NCI-H1417 treated with DMSO at 0.1 percent for 48 hours (cell line): ENCODE results near the gene ARGFX.
"Not testable (repeated sequence)": the region's sequence is repeated elsewhere in the genome, so short reads cannot be mapped to it uniquely, and the experiment has no call there.

Source experiments
- DNase-seq: peaks from one replicate; lab custom pipeline; 2025; lab: John Stamatoyannopoulos, UW

ARGFX gene

GRCh38 chr3:121567649-121568048, at the start of gene ARGFX:
Gene ARGFX, plus strand, starts transcription at chr3:121567949. Its CDS starts 2,765 bp downstream, at chr3:121570714.
- DNase-seq: no peak

GRCh38 chr3:121517953-121518655, 49.6 kb upstream of the ARGFX start:
- no peak for DNase-seq

GRCh38 chr3:121520510-121520909, 47.2 kb upstream of the ARGFX start:
- DNase-seq: no peak

GRCh38 chr3:121529308-121529707, 38.4 kb upstream of the ARGFX start:
- no peak for DNase-seq

GRCh38 chr3:121531269-121531668, 36.5 kb upstream of the ARGFX start:
- no peak for DNase-seq

- no peak for DNase-seq
These were observed 24.8 kb upstream of the ARGFX start for GRCh38 chr3:121542924-121543323.

GRCh38 chr3:121545049-121545573, 22.6 kb upstream of the ARGFX start:
- no peak for DNase-seq

GRCh38 chr3:121545574-121546455, 21.9 kb upstream of the ARGFX start, which contains the start of gene POLQ:
Gene POLQ, minus strand, starts transcription at chr3:121545988. Its CDS starts 111 bp downstream, at chr3:121545877.
- peak; percentile 67 for DNase-seq

- DNase-seq: no peak
These were observed 15.4 kb upstream of the ARGFX start for GRCh38 chr3:121552379-121552778.

GRCh38 chr3:121552797-121553196, 15.0 kb upstream of the ARGFX start:
- no peak for DNase-seq

- no peak for DNase-seq
These were observed 10.3 kb upstream of the ARGFX start for GRCh38 chr3:121557426-121557934.

GRCh38 chr3:121562148-121562547, 5.6 kb upstream of the ARGFX start:
- no peak for DNase-seq

- DNase-seq: no peak
These were observed 976 bp upstream of the ARGFX start for GRCh38 chr3:121566773-121567172.

GRCh38 chr3:121574449-121574848, 6.7 kb downstream of the ARGFX start:
- no peak for DNase-seq

GRCh38 chr3:121581691-121582090, 13.9 kb downstream of the ARGFX start:
- DNase-seq: no peak

GRCh38 chr3:121584418-121584817, 16.7 kb downstream of the ARGFX start:
- DNase-seq: no peak

- peak; percentile 47 for DNase-seq
These were observed 25.3 kb downstream of the ARGFX start, which contains the start of gene FBXO40 for GRCh38 chr3:121592856-121593702. Gene FBXO40, plus strand, starts transcription at chr3:121593379. Its CDS starts 27,197 bp downstream, at chr3:121620576.

- not testable (repeated sequence) for DNase-seq
These were observed 26.1 kb downstream of the ARGFX start for GRCh38 chr3:121593806-121594205.

- DNase-seq: no peak
These were observed 27.1 kb downstream of the ARGFX start for GRCh38 chr3:121594850-121595249.

GRCh38 chr3:121595765-121596406, 28.1 kb downstream of the ARGFX start:
- DNase-seq: no peak

GRCh38 chr3:121598564-121598963, 30.8 kb downstream of the ARGFX start:
- no peak for DNase-seq
